Mucosa of descending colon (tissue), 3 donors: ENCODE results near the gene SRGAP3. TPM values are rescaled to one million over a fixed set of nuclear protein-coding genes. Genes with fewer than 3 reads are reported as not detected.

Experiments used
- ATAC-seq: fragments of 200-7000 bp; cut with Tn5 transposase; one replicate; pipeline ENCODE4 v1.9.1; 2020; ENCODE audit warnings: mild to moderate bottlenecking, moderate library complexity
- DNase-seq, 3 donors: peaks; one replicate each; pipeline ENCODE4 v3.0.0-alpha.2; 2020
- H3K36me3 ChIP-seq: fragments of 200-600 bp; one replicate; pipeline ENCODE4 v1.8.0; 2021; ENCODE audit warnings: low read depth, mild to moderate bottlenecking
- H3K4me1 ChIP-seq: fragments of 200-600 bp; one replicate; pipeline ENCODE4 v1.8.0; 2021; ENCODE audit warnings: low read depth, mild to moderate bottlenecking
- H3K4me3 ChIP-seq: fragments of 200-600 bp; one replicate; pipeline ENCODE4 v1.8.0; 2021; ENCODE audit warnings: mild to moderate bottlenecking
- H3K9me3 ChIP-seq: fragments of 200-600 bp; one replicate; pipeline ENCODE4 v1.8.0; 2021; ENCODE audit warnings: mild to moderate bottlenecking
- intact Hi-C, 2 donors: fragments of 100-400 bp; cut with DNase I in 1 of 2; cut with micrococcal nuclease in 1 of 2; formaldehyde crosslinking; loops; one replicate each; pipeline versions ENCODE4 v1.11.0 to v1.11.1; 2022; cut with DNase I, micrococcal nuclease
- total RNA-seq, 3 donors: library from RNA; stranded (reverse); fragmentation: NEBNext Ultra II Directional in 2 of 3; extraction: Animal tissue kit (Norgen Biotek cat#: 25700) in 2 of 3; gene quantifications; one replicate each; pipeline versions ENCODE4 v1.2.1 to v1.2.4, GENCODE V29; 2021 to 2023
- TF ChIP-seq, protein P1 (sequence below): fragments of 200-600 bp; IDR thresholded peaks from one replicate; pipeline ENCODE4 v1.8.0; 2022; ENCODE audit warnings: antibody characterized with exemption, mild to moderate bottlenecking
- donor health status: DM: no; HTN: no; CAD: no; lungs with moderate emphysema.
- donor health status: DM: no; HTN: no; CAD: no.
- donor health status: DM: no; HTN: yes; CAD: no.

The SRGAP3 gene
- total RNA-seq, 3 donors from 2014 or later = 6.4 to 9.0 (median 8.6) TPM

DNA sequence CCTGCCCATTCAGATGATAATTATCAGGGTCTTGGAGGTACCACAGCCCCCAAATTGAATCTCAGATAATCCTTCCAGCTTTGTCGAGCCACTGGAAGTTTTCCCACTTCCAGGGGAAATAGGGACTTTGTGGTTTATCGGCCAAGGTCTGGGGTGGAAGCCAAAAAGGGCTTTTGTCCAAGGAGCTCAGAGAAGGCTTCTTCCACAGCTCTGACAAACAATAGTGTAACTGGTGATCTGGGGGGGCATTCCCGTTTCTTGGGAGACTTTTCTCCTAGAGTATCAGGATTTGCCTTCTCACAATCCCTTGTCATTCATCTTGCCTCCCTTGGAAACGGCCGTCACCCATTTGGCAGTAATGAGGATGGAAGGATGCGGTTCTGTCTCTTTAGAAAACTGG is 18.4 kb downstream of the SRGAP3 start:
- ATAC-seq = no peak
- no peaks in the 10 kb centered on the region for H3K4me1 ChIP-seq
- DNase-seq = no peak
- no peaks in the 10 kb centered on the region for H3K36me3 ChIP-seq
- H3K9me3 ChIP-seq = no peaks in the 10 kb centered on the region
- no peak overlapping the region for H3K4me3 ChIP-seq
- TF ChIP-seq, protein P1, sequence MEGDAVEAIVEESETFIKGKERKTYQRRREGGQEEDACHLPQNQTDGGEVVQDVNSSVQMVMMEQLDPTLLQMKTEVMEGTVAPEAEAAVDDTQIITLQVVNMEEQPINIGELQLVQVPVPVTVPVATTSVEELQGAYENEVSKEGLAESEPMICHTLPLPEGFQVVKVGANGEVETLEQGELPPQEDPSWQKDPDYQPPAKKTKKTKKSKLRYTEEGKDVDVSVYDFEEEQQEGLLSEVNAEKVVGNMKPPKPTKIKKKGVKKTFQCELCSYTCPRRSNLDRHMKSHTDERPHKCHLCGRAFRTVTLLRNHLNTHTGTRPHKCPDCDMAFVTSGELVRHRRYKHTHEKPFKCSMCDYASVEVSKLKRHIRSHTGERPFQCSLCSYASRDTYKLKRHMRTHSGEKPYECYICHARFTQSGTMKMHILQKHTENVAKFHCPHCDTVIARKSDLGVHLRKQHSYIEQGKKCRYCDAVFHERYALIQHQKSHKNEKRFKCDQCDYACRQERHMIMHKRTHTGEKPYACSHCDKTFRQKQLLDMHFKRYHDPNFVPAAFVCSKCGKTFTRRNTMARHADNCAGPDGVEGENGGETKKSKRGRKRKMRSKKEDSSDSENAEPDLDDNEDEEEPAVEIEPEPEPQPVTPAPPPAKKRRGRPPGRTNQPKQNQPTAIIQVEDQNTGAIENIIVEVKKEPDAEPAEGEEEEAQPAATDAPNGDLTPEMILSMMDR = no peak
- intact Hi-C loops = no loop called here

DNA sequence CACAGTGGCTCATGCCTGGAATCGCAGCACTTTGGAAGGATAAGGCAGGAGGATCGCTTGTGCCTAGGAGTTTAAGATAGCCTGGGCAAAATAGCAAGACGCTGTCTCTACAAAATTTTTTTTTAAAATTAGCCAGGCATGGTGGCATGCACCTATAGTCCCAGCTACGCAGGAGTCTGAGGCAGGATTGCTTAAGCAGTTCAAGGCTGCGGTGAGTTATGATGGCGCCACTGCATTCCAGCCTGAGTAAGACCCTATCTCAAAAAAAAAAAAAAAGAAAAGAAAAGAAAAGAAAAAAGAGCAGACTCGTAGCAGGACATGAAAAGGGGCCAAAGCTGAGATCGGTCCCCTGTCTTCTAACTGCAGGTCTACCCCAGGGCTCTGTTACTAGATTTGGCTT is 18.9 kb downstream of the SRGAP3 start:
- H3K4me3 ChIP-seq = no peak overlapping the region
- H3K36me3 ChIP-seq = no peaks in the 10 kb centered on the region
- no peaks in the 10 kb centered on the region for H3K4me1 ChIP-seq
- intact Hi-C loops = no loop called here
- no peaks in the 10 kb centered on the region for H3K9me3 ChIP-seq
- TF ChIP-seq, protein P1 = no peak
- no peak for DNase-seq
- no peak for ATAC-seq

DNA sequence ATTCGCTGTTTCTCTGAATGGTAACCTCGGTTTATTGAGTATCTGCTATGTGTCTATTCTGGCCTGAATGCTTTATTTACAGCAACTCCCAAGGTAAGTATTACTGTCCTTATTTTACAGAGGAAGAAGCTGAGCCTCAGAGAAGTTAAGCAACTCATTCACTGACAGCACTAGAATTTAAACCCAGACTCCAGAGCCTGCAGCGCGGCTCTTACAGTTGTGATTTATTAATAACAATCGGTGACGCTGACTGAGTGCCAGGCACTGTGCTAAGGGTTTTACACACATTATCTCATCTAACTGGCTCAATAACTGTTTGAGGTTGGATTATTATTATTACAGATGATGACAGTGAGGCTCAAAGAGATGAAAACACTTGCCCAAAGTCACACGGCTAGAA is 19.6 kb downstream of the SRGAP3 start:
- DNase-seq (no peak), ATAC-seq (no peak)
- H3K9me3 ChIP-seq = no peaks in the 10 kb centered on the region
- H3K4me3 ChIP-seq = no peak overlapping the region
- no peaks in the 10 kb centered on the region for H3K36me3 ChIP-seq
- no peaks in the 10 kb centered on the region for H3K4me1 ChIP-seq
- TF ChIP-seq, protein P1 = no peak
- intact Hi-C loops = no loop called here

DNA sequence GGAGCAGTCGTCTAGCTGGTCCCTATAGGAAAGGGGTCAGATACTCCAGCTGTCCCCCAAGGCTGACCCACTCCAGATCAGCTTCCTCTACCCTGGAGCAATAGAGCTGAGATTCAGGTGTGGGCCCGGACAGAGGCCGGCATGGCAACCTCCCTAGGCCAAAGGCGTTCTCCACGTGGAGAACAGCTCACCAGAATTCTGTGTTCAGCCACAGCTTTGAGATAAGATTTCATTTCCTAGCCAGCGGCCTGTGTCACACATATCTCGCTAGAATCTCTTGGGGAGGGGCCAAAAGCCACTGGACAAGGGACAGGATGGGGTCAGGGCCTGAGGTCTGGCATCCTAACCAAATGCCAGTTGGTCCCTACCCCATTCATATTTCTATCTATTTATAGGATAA is 20.1 kb downstream of the SRGAP3 start:
- DNase-seq (no peak), ATAC-seq (no peak)
- Histone ChIP-seq H3K36me3 (no peaks in the 10 kb centered on the region), H3K4me1 (no peaks in the 10 kb centered on the region), H3K4me3 (no peak overlapping the region), H3K9me3 (no peaks in the 10 kb centered on the region)
- intact Hi-C loops = no loop called here
- TF ChIP-seq, protein P1 = no peak

DNA sequence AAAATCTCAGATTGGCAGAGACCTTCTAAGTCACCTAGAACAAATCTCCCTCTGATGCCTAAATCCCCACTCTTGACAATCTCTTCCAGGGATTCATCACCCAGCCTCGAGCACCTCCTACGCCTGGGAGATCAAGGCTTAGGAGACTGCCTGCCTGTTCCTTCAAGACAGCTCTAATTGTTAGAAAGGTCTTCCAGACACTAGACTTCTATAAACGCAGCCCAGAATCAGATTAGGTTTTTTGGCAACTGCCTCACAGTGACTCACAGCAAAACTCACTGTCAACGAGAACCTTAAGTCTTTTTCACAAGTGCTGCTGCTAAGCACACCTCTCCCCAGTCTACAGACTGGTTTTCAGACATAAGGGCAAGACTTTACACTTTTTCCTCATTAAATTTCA is 23.1 kb downstream of the SRGAP3 start:
- H3K36me3 ChIP-seq = no peaks in the 10 kb centered on the region
- intact Hi-C loops = no loop called here
- H3K9me3 ChIP-seq = no peaks in the 10 kb centered on the region
- no peaks in the 10 kb centered on the region for H3K4me1 ChIP-seq
- no peak overlapping the region for H3K4me3 ChIP-seq
- ATAC-seq = no peak
- no peak for DNase-seq
- TF ChIP-seq, protein P1 = no peak

DNA sequence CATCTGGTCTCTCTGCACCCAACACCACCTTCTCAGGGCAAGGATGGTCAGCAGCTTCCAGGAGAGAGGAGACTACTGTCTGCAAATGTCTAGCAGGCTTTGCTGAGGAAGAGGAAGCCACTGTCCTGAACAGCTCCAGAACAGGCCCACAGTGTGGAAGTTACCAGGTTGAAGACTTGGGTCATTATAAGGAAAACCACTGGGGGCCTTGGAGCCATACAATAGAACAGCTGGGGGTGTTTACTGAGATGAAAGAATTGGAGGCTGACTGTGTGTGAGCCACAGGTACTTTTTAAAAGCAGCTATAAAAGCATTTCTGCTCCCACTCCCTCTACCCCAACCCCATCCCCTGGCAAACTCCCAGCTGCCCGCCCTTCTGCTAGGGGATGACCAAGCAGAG is 24.2 kb downstream of the SRGAP3 start:
- TF ChIP-seq, protein P1 = no peak
- ATAC-seq = no peak

More for the DNA sequence above, 24.2 kb downstream of the SRGAP3 start:
- intact Hi-C loops = no loop called here
- H3K4me3 ChIP-seq = no peak overlapping the region
- H3K4me1 ChIP-seq = no peaks in the 10 kb centered on the region
- H3K9me3 ChIP-seq = no peaks in the 10 kb centered on the region
- DNase-seq = no peak
- no peaks in the 10 kb centered on the region for H3K36me3 ChIP-seq
